ENCODE results near the gene C14orf119.

- TF ChIP-seq POLR2AphosphoS5 (IDR thresholded peaks at IDR 0.05; ENCODE audit: borderline replicate concordance, low read depth, low read length) (no peak), EZH2 (IDR thresholded peaks at IDR 0.05) (no peak)
Measured at GRCh38 chr14:23137813-23138535, 42.7 kb downstream of the C14orf119 start.

Measured in SK-N-MC (cell line).